Gastrocnemius medialis (tissue), 4 donors: ENCODE results near the gene CCL14. TPM values are rescaled to one million over a fixed set of nuclear protein-coding genes. Genes with fewer than 3 reads are reported as not detected.

Source experiments
- ATAC-seq, 2 donors: fragments of 150-250 bp; one replicate each; pipeline ENCODE4 v1.9.1; 2016
- DNase-seq, 2 donors: peaks; one replicate each; pipeline ENCODE4 v3.0.0-alpha.2; 2019
- H3K27ac ChIP-seq, 4 donors: fragments of 200-600 bp; sonication (generic); 1 replicate in 1 of 4; 2 replicates in 3 of 4; pipeline ENCODE4 v1.5.1; 2016 to 2018; ENCODE audit warnings: mild to moderate bottlenecking in 2 of 4, moderate library complexity in 1 of 4
- H3K27me3 ChIP-seq, 3 donors: fragments of 200-600 bp; sonication (generic) in 2 of 3; 1 replicate in 1 of 3; 2 replicates in 2 of 3; pipeline versions ENCODE4 v1.5.1 to v1.6.0; 2016 to 2019; ENCODE audit warnings: mild to moderate bottlenecking in 1 of 3, moderate library complexity in 1 of 3
- H3K36me3 ChIP-seq, 2 donors: fragments of 200-600 bp; sonication (generic) in 1 of 2; one replicate each; pipeline ENCODE4 v1.5.1; 2017 to 2018
- H3K4me1 ChIP-seq, 2 donors: fragments of 200-600 bp; sonication (generic) in 1 of 2; one replicate each; pipeline ENCODE4 v1.5.1; 2016 to 2017; ENCODE audit warnings: mild to moderate bottlenecking in 2 of 2
- H3K4me3 ChIP-seq, 4 donors: fragments of 200-600 bp; sonication (generic) in 3 of 4; 1 replicate in 1 of 4; 2 replicates in 3 of 4; pipeline ENCODE4 v1.5.1; 2016 to 2019; ENCODE audit warnings: mild to moderate bottlenecking in 2 of 4
- H3K9me3 ChIP-seq, 3 donors: fragments of 200-600 bp; sonication (generic) in 2 of 3; 1 replicate in 1 of 3; 2 replicates in 2 of 3; pipeline ENCODE4 v1.5.1; 2016 to 2019
- POLR2A ChIP-seq, 2 donors: fragments of 450-650 bp; IDR thresholded peaks; one replicate each; pipeline ENCODE4 v1.6.1; 2017; ENCODE audit warnings: antibody characterized with exemption in 2 of 2, mild to moderate bottlenecking in 2 of 2, moderate library complexity in 2 of 2
- in situ Hi-C, 4 donors: fragments of 200-750 bp; cut with MboI; loops; one replicate each; pipeline versions ENCODE4 v1.15.0 to v1.8.0; 2017; ENCODE audit warnings: low sequenced_read_pairs in 4 of 4
- intact Hi-C: fragments of 100-400 bp; cut with DNase I; formaldehyde crosslinking; loops from one replicate; pipeline ENCODE4 v1.15.1; 2023; ENCODE audit warnings: low total_unique reads
- total RNA-seq, 4 donors: library from RNA; depleted of rRNA; stranded (reverse); fragments of >200 nt; gene quantifications; one replicate each; pipeline versions ENCODE4 v1.1.0 to v1.2.3, GENCODE V29; 2016
- TF ChIP-seq, protein P1 (sequence below), 5 experiments: fragments of 450-650 bp in 3 of 5; fragments of 200-600 bp in 2 of 5; sonication (generic) in 2 of 5; IDR thresholded peaks in 4 of 5; conservative IDR thresholded peaks in 1 of 5; 1 replicate in 4 of 5; 2 replicates in 1 of 5; pipeline ENCODE4 v1.5.1; 2016 to 2019; ENCODE audit warnings: antibody characterized with exemption in 5 of 5, mild to moderate bottlenecking in 3 of 5, moderate library complexity in 3 of 5

The CCL14 gene
- total RNA-seq, 4 donors from 2014 or later, result 4.9 to 25.9 (median 12.1) TPM

DNA sequence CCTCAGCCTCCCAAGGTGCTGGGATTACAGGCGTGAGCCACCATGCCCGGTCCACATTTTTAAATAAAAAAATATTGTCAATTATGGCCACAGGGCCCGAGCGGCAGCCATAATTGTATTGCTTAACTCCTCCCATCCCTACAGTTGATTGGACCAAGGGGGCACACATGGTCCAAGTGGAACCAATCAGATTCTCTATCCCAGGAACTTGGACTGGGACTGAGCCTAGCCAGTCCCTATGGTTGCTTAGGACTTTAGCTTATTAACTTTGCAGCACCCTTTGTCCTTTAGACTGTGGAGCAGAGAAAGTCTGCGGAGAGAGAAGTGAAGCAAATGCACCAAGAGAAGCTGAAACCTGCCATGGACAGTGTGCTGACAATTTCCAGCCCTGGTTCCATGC lies 50.5 kb downstream of the CCL14 start:
- in situ Hi-C loops, result no loop called here
- Histone ChIP-seq H3K9me3 (no peaks in the 10 kb centered on the region), H3K36me3 (no peaks in the 10 kb centered on the region), H3K27ac (no peak overlapping the region), H3K4me3 (no peak overlapping the region), H3K27me3 (peaks cover 0 to 2% (median 1%) of the 10 kb centered on the region in 3 donors), H3K4me1 (no peaks in the 10 kb centered on the region)
- intact Hi-C loops, result no loop called here
- TF ChIP-seq, protein P1, sequence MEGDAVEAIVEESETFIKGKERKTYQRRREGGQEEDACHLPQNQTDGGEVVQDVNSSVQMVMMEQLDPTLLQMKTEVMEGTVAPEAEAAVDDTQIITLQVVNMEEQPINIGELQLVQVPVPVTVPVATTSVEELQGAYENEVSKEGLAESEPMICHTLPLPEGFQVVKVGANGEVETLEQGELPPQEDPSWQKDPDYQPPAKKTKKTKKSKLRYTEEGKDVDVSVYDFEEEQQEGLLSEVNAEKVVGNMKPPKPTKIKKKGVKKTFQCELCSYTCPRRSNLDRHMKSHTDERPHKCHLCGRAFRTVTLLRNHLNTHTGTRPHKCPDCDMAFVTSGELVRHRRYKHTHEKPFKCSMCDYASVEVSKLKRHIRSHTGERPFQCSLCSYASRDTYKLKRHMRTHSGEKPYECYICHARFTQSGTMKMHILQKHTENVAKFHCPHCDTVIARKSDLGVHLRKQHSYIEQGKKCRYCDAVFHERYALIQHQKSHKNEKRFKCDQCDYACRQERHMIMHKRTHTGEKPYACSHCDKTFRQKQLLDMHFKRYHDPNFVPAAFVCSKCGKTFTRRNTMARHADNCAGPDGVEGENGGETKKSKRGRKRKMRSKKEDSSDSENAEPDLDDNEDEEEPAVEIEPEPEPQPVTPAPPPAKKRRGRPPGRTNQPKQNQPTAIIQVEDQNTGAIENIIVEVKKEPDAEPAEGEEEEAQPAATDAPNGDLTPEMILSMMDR (IDR thresholded peaks at IDR 0.05 in 4 of 5, conservative IDR thresholded peaks at IDR 0.05 in 1 of 5), result no peak
- TF ChIP-seq POLR2A (IDR thresholded peaks at IDR 0.05), result no peak
- no peak for DNase-seq
- ATAC-seq, result no peak

DNA sequence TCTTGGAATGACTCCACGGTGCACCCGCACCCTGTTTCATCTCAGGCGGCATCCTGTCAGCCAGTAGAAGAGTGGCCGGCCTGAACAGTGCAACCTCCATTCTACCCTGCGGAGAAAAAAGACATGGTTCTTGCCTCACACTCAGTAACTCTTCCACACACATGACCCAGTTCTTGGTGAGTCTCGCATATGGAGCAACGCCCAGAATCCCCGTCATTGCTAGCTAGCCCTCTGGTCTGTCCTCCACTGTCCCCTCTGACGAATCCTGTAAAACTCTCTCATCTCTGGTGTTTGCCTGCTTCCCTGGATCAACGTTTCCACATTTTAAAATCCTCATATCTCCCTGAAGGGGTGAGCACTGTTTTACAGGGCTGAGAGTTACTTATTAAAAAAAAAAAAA lies 51.8 kb downstream of the CCL14 start:
- Histone ChIP-seq H3K4me3 (no peak overlapping the region), H3K27ac (no peak overlapping the region), H3K36me3 (no peaks in the 10 kb centered on the region), H3K4me1 (no peaks in the 10 kb centered on the region), H3K27me3 (peaks cover 9 to 13% (median 12%) of the 10 kb centered on the region in 3 donors), H3K9me3 (no peaks in the 10 kb centered on the region)
- in situ Hi-C loops (no loop called here), intact Hi-C loops (no loop called here)
- ATAC-seq (no peak), DNase-seq (no peak)
- no peak for TF ChIP-seq POLR2A (IDR thresholded peaks at IDR 0.05)
- TF ChIP-seq, protein P1 (IDR thresholded peaks at IDR 0.05 in 4 of 5, conservative IDR thresholded peaks at IDR 0.05 in 1 of 5), result no peak

Other genes with a start within 250 kb of the CCL14 start
- under 1 TPM in 2 of 4 donors, not detected in 2; 0.15 to 0.75 TPM for gene GAS2L2, start 233.5 kb downstream of the CCL14 start, total RNA-seq
- not detected for gene C17orf50, start 225.8 kb downstream of the CCL14 start, total RNA-seq
- gene MMP28, start 191.1 kb downstream of the CCL14 start, total RNA-seq, result 10 to 100 TPM in 1 of 4 donors, 1 to 10 TPM in 3; 3.1 to 10.3 (median 5.9) TPM
- 10 to 100 TPM; 25.2 to 39.5 (median 31.6) TPM for gene TAF15, start 177.2 kb downstream of the CCL14 start, total RNA-seq
- not detected for gene HEATR9, start 117.8 kb downstream of the CCL14 start, total RNA-seq
- 1 to 10 TPM in 3 of 4 donors, under 1 TPM in 1; 0.55 to 2.1 (median 1.8) TPM for gene CCL5, start 106.4 kb downstream of the CCL14 start, total RNA-seq
- gene RDM1, start 56.0 kb downstream of the CCL14 start, total RNA-seq, result not detected
- gene LYZL6, start 43.0 kb downstream of the CCL14 start, total RNA-seq, result not detected
- under 1 TPM in 1 of 4 donors, not detected in 3; 0.33 TPM for gene CCL16, start 5.2 kb downstream of the CCL14 start, total RNA-seq
- not detected for gene CCL15, start 14.8 kb upstream of the CCL14 start, total RNA-seq
- gene CCL23, start 31.2 kb upstream of the CCL14 start, total RNA-seq, result not detected
- 1 to 10 TPM in 1 of 4 donors, under 1 TPM in 1, not detected in 2; 0.71 to 4.1 TPM for gene CCL18, start 77.5 kb upstream of the CCL14 start, total RNA-seq
- gene CCL3, start 103.4 kb upstream of the CCL14 start, total RNA-seq, result 1 to 10 TPM in 1 of 4 donors, under 1 TPM in 1, not detected in 2; 0.68 to 1.7 TPM
- gene CCL4, start 117.1 kb upstream of the CCL14 start, total RNA-seq, result under 1 TPM in 2 of 4 donors, not detected in 2; 0.42 to 0.49 TPM
- gene TBC1D3B, start 189.9 kb upstream of the CCL14 start, total RNA-seq, result 1 to 10 TPM in 1 of 4 donors, under 1 TPM in 1, not detected in 2; 0.98 to 4.8 TPM
- gene CCL3L1, start 210.0 kb upstream of the CCL14 start, total RNA-seq, result not detected
- not detected for gene CCL4L2, start 224.3 kb upstream of the CCL14 start, total RNA-seq